ENCODE results near the gene RACGAP1. TPM values are rescaled to one million over a fixed set of nuclear protein-coding genes. Genes with fewer than 3 reads are reported as not detected.

The RACGAP1 gene
- total RNA-seq, 1 donor from 2014 or later = 13.7 TPM

DNA sequence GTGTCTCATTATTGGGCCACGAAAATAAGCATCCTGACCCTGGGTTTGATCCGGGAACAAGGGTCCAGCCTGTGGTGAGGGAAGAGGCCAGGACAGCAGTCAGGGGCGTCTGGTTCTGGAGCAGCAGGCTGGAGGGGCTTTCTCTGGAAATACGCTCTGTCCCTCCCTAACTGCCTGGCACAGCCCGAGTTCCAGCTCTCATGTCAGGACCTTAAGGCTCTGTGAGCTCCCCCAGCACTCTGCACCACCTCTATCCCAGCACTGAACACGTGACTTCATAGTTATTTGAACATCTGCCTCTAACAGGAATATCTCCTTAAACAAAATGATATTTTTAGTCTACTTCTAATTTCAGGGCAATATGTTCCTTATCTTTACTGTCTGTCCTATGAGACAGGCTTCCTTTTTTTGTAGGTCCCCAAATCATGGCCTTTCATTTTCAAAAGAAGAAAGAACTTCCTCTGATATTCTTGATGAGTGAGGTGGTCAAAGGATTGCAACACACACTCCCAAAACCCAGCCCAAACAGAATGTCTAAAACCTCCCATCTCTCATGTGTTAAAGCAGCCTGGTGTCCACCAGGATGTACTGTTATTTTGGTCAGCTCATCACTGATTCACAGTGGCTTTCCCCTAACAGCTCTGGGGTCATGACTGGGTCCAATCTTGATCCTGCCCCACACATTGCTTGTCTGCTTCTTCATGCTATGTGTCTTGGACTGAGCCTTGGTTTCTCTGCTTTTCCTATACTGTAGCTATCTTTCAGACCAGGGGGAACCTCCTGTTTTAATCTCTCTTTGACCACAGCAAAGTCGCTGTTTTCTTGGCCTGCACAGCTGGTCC lies 42.8 kb downstream of the RACGAP1 start:
- DNase-seq (no peak), ATAC-seq (no peak)
- Histone ChIP-seq H3K27me3 (ENCODE audit: low read depth) (no peaks in the 10 kb centered on the region), H3K4me1 (peaks cover 13% of the 10 kb centered on the region), H3K27ac (no peak overlapping the region), H3K36me3 (no peaks in the 10 kb centered on the region), H3K9me3 (no peaks in the 10 kb centered on the region), H3K4me3 (no peak overlapping the region)
- intact Hi-C loops (cut with DNase I) = no loop called here
- no peak for TF ChIP-seq CTCF (IDR thresholded peaks at IDR 0.05)

- TF ChIP-seq CTCF (IDR thresholded peaks at IDR 0.05) = no peak
- Histone ChIP-seq H3K27me3 (ENCODE audit: low read depth) (no peaks in the 10 kb centered on the region), H3K36me3 (no peaks in the 10 kb centered on the region), H3K4me3 (no peak overlapping the region), H3K27ac (no peak overlapping the region), H3K4me1 (peaks cover 13% of the 10 kb centered on the region), H3K9me3 (no peaks in the 10 kb centered on the region)
- intact Hi-C loops (cut with DNase I) = no loop called here
- DNase-seq (no peak), ATAC-seq (no peak)
Measured at GRCh38 chr12:49980501-49981349, 44.6 kb downstream of the RACGAP1 start.

GRCh38 chr12:49979791-49980190 lies 45.5 kb downstream of the RACGAP1 start:
- Histone ChIP-seq H3K27me3 (ENCODE audit: low read depth) (no peaks in the 10 kb centered on the region), H3K27ac (no peak overlapping the region), H3K9me3 (no peaks in the 10 kb centered on the region), H3K36me3 (no peaks in the 10 kb centered on the region), H3K4me3 (no peak overlapping the region), H3K4me1 (peaks cover 20% of the 10 kb centered on the region)
- no peak for TF ChIP-seq CTCF (IDR thresholded peaks at IDR 0.05)
- intact Hi-C loops (cut with DNase I) = no loop called here
- no peak for DNase-seq
- no peak for ATAC-seq

DNA sequence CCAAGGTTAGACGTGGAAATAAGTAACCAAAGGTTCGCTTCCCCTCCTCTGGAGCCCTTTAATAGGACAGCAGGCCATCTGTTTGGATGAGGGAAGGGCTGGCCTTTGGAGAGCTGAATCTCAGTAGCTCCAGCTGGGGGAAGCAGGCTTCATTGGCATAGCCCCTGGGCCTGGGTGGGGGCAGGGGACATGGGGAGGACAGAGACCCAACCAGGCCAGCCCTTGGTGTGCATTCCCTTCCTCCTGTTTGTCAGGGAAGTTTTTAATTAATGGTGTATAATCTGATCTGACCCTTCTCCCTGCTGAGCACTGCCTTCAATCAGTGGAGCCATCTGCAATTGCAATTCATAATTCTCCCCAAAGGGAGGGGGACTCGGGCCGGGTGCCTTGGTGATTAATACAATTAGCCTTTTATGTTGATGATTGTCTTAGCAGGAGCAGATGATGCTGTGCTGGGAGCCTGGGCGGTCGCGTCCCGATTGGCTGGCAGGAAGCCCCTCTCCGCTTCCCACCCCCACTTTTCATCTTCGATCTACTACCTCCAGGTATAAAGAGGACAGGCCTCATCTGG lies 46.2 kb downstream of the RACGAP1 start:
- TF ChIP-seq CTCF (IDR thresholded peaks at IDR 0.05) = no peak
- intact Hi-C loops (cut with DNase I) = no loop called here
- ATAC-seq = no peak
- H3K4me1 ChIP-seq = peaks cover 21% of the 10 kb centered on the region
- DNase-seq = no peak
- H3K4me3 ChIP-seq = no peak overlapping the region
- H3K27ac ChIP-seq = no peak overlapping the region
- no peaks in the 10 kb centered on the region for H3K27me3 ChIP-seq (ENCODE audit: low read depth)
- no peaks in the 10 kb centered on the region for H3K36me3 ChIP-seq
- no peaks in the 10 kb centered on the region for H3K9me3 ChIP-seq

- intact Hi-C loops (cut with DNase I) = no loop called here
- no peak for TF ChIP-seq CTCF (IDR thresholded peaks at IDR 0.05)
- no peak for ATAC-seq
Measured at GRCh38 chr12:49978125-49978524, 47.2 kb downstream of the RACGAP1 start.

More at GRCh38 chr12:49978125-49978524, 47.2 kb downstream of the RACGAP1 start:
- H3K27me3 ChIP-seq (ENCODE audit: low read depth) = no peaks in the 10 kb centered on the region
- DNase-seq = no peak
- no peaks in the 10 kb centered on the region for H3K9me3 ChIP-seq
- H3K4me3 ChIP-seq = no peak overlapping the region
- no peak overlapping the region for H3K27ac ChIP-seq
- H3K4me1 ChIP-seq = peaks cover 14% of the 10 kb centered on the region
- H3K36me3 ChIP-seq = no peaks in the 10 kb centered on the region
